GM23248 (cell line): ENCODE measurements around the gene TWSG1.

Experiments used
- EZH2 ChIP-seq: fragments of 200-600 bp; sonication (generic); IDR thresholded peaks from 2 replicates; pipeline ENCODE4 v1.6.1; 2018; ENCODE audit warnings: antibody characterized with exemption, mild to moderate bottlenecking; ENCODE audit not compliant: insufficient read depth, poor library complexity, severe bottlenecking
- EZH2phosphoT487 ChIP-seq: fragments of 200-600 bp; sonication (generic); IDR thresholded peaks from 2 replicates; pipeline ENCODE4 v1.6.1; 2018; ENCODE audit warnings: antibody characterized with exemption, moderate library complexity, mild to moderate bottlenecking, low read depth; ENCODE audit not compliant: insufficient read depth

DNA sequence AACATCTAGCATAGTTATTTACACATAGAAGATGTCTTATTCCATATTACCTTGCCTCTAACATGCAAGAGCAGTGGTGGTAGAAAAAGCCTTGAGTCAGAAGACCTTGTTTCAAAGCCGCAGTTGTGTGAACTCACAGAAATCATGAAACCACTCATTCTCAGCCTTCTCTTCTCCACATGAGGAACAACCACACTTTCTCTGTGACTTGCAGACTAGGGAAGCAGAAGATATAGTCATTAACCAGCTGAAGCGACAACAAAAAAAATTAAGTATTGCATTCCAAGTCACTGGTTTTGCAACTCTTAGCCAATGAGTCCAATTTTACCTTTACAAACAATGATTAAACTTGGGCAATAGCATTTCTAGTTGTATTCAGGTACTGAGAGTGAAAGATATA lies 19.0 kb downstream of the TWSG1 start:
- TF ChIP-seq EZH2, result no peak
- no peak for TF ChIP-seq EZH2phosphoT487
